Right ventricle myocardium inferior (tissue), 1 donor: ENCODE measurements around the gene CHCHD5. TPM values are rescaled to one million over a fixed set of nuclear protein-coding genes. Genes with fewer than 3 reads are reported as not detected.
"Not testable (repeated sequence)": the region's sequence is repeated elsewhere in the genome, so short reads cannot be mapped to it uniquely, and the experiment has no call there.

Experiments
- ATAC-seq: fragments of 200-7000 bp; cut with Tn5 transposase; one replicate; pipeline ENCODE4 v1.9.1; 2020; ENCODE audit warnings: mild to moderate bottlenecking, moderate library complexity
- DNase-seq: peaks from one replicate; pipeline ENCODE4 v3.0.0; 2021; ENCODE audit errors: missing footprints
- intact Hi-C: fragments of 100-400 bp; cut with DNase I; formaldehyde crosslinking; loops from one replicate; pipeline ENCODE4 v1.11.0; 2022
- long read RNA-seq: library from polyadenylated mRNA; unstranded; transcript quantifications from one replicate; pipeline ENCODE4 v2.0.0, GENCODE V29; 2021
- total RNA-seq: library from RNA; stranded (reverse); fragmentation: NEBNext Ultra II Directional; extraction: Animal tissue kit (Norgen Biotek cat#: 25700); gene quantifications from one replicate; pipeline ENCODE4 v1.2.1, GENCODE V29; 2021
- donor health status: DM: no; HTN: yes; CAD: no; lungs with severe emphysema.

CHCHD5 gene, protein sequence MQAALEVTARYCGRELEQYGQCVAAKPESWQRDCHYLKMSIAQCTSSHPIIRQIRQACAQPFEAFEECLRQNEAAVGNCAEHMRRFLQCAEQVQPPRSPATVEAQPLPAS
- 20.8 TPM for total RNA-seq
- long read RNA-seq, partial matches to known transcripts = 0 of 6 reads
- long read RNA-seq, other reads (novel, unspliced or antisense) = 4 of 6 reads

DNA sequence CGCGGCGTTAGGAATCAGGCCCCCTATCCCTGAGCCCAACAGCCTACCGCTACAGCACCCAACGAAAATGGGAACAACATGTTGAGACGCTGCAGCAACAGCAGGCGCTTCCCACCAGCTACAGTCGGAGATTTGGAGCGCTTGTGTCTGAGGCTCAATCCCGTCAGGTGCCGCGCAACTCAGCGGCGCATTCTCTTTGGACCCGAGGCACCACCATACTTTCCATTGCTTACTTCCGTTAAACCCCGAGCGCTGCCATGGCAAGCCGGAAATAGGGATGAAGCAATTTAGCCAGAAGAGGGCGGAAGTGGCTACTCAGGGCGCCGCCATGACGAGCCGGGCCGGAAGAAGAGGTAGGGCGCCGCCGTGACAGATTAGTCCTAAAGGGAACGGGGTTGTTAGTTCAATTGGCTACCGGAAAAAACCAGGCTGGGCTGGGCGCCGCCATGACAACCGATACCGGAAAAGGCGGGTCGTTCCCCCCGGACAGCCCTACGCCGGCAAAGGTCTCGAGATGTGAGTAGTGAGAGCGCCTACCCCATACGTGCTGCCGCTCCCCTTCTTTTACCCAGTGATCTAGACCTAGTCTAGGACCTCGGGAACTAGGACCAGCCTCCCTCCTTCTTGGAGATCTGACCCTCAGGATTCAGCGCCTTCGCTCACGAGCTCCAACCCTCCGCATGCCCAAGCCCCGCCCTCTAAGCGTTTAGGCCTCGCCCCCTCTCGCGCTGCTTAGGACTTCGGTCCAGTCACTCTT, at the start of gene CHCHD5:
TSS of gene CHCHD5 (plus strand) at position 476 of the 757 bp plus-strand sequence. CDS start at position 515, 39 bp downstream.
- intact Hi-C loops = loop anchor here (1.0 to 10.0 kb wide), 5 partner anchors 60 to 687 kb away; partner anchors contain the start of genes MERTK, TTL and ZC3H8
- DNase-seq (peak; percentile 97), ATAC-seq (peak; percentile 95)

DNA sequence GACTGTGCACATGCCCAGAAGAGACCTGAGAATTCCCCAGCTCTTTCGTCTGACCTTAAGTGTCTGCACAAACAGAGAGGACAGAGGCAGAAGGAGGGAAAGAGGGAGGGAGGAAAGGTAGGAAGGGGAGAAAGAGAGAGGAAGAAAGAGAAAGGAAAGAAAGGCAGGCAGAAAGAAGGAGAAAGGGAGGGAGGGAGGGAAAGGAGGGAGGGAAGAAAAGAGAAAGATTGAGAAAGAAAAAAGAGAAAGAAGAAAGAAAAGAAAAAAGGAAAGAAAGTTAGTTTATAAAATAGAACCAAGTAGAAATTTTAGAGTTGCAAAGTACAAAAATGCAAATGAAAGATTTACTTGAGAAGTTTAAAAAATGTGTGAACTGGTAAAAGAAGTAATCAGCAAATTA, 49.6 kb upstream of the CHCHD5 start:
- intact Hi-C loops = no loop called here

DNA sequence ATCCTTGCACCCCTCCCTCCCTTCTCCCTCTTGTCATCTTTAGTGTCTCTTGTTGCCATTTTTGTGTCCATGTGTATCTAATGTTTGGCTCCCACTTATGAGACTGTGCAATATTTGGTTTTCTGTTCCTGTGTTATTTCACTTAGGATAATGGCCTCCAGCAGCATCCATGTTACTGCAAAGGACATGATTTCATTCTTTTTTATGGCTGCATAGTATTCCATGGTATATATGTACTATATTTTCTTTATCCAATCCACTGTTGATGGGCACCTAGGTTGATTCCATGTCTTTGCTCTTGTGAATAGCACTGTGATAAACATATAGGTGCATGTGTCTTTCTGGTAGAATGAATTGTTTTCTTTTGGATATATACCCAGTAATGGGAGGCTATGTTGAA, 47.7 kb upstream of the CHCHD5 start:
- ATAC-seq, DNase-seq, intact Hi-C loops: not testable (repeated sequence)

More for the DNA sequence above, 49.6 kb upstream of the CHCHD5 start:
- ATAC-seq (no peak), DNase-seq (no peak)

DNA sequence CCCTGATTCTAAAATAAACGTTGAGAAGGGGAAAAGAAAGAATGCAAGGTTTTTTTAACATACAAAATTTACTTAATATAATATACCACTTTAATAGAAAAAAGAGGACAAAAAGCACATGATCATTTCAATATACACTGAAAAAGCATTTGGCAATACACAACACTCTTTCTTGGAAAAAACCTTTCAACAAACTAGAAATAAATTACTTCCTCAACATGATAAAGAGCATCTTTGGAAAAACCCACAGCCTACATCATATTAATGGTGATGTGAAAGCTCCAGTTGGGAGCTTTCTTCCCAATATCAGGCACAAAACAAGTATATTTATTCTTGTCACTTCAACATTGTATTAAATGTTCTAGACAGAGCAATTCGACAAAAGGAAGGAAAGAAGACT, 45.1 kb upstream of the CHCHD5 start:
- no peak for ATAC-seq
- DNase-seq = no peak
- intact Hi-C loops = no loop called here

DNA sequence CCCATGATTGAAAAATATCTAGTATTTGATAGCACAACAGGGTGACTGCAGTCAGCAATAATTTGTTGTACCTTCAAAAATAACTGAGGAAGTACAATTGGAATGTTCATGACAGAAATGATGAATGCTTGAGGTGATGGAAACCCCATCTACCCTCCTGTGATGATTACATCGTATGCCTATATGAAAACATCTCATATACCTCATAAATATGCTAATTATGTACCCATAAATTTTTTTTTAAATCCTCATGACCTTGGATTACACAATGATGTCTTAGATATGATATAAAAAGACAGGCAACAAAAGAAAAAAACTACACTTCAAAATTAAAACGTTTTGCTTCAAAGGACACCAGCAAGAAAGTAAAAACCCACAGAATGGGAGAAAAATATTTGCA, 43.5 kb upstream of the CHCHD5 start:
- DNase-seq (no peak), ATAC-seq (no peak)
- intact Hi-C loops = no loop called here

DNA sequence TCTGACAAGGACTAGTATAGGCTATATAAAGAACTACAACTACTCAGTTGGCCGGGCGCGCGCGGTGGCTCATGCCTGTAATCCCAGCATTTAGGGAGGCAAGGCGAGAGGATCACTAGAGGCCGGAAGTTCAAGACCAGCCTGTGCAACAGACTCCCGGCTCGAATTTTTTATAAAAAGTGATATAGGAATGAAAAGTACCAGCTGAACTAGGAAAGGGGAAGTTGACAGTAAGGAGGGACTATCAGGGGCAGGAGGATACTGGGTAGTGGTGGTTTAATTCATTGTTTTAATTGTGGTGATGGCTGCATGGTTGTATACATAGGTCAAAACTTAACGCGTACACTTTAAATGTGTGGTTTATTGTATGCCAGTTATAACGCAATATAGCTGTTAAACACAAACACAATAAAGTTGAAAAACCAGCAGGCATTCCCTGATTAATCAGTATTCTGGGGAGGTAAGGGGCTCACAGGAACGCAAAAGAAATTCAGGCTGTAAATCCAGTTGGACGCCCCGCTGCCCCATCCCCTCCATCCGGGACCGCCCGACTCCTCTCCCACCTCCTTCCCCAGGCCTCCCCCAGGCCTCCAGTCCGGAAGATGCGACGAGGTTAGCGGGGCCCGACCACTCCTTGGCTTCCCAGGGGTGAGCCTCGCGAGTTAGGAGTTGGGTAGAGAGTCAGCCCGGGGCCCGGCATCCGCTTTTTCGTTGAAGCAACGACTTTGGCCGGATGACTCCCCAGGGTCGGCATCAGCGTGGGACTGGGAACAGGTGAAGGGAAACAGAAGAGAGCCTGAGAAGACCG, 42.9 kb upstream of the CHCHD5 start:
- intact Hi-C loops = loop anchor here (1.0 kb wide), 1 partner anchor 60 kb away; no protein-coding TSS in a partner anchor
- peak; percentile 85 for ATAC-seq
- DNase-seq = peak; percentile 87

DNA sequence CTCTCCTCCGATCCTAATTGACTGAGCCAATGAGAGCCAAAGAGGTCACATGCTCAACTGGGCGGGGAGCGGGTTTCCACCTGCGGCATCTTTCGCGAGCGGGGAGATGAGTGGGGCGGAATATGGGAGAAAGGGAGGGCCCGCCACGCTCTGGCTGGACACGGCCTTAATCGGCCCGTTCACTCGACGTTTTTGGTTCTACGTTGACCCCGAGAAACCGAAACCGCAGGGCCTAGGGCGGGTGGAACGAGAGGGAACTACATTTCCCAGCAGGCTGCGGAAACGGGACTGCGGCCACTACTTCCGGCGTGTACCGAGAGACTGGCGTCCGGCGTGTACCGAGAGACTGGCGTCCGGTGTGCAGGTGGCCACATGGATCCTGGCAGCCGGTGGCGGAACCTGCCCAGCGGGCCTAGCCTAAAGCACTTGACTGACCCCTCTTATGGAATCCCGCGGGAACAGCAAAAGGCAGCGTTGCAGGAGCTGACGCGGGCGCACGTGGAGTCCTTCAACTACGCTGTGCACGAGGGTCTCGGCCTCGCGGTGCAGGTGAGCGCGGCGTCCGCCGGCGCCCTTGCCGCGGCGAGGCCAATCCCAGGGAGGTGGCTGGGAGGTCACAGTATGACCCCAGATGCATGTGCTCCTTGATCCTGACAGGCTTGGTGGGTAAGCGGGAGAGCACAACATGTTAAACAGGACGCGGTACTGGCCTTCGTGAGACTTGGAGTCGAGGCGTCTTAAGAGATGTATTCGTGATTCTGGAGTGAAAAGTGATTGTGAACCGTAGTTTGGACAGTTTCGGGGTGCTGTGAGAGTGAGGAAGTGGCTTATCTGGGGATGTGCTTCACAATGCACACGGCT, 42.1 kb upstream of the CHCHD5 start, which contains the start of gene POLR1B:
TSS of gene POLR1B (plus strand) at position 343 of the 861 bp plus-strand sequence. CDS start at position 373, 30 bp downstream.
- DNase-seq (peak; percentile 95), ATAC-seq (peak; percentile 94)
- intact Hi-C loops = loop anchor here (1.0 kb wide), 1 partner anchor 61 kb away; no protein-coding TSS in a partner anchor

DNA sequence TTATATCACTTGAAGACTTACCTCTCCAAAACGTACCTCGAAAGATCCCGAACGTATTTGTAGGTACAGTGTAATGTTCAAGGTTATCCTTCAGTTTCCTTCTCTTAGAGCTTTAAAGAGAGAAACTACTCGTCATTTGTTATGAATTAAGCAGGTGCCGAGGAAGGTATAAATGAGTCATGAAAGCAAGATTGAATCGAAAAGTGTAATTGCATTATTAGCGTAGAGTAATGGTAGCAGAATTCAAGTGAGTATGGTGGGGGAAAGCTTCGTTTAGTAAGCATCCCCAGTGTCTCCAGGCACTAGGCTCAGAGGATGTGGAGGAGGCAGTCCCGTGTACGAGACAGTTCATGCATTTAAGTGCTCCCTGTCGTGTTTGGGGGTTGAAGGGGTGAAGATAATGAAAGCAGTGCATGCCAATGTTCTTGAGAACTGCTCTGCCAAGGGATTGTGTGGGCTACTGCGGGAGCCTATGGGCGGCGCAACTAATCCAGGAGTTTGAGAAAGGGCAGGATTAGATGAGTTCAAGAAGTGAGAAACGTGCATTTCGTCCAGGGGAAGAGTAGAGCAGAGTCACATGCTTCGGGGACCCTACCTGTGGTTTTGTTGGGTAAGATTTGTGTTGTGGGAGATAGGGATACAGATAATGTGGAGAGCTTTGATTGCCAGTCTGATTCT, 41.3 kb upstream of the CHCHD5 start:
- DNase-seq = no peak
- ATAC-seq = no peak
- intact Hi-C loops = loop anchor here (1.0 kb wide), 1 partner anchor 62 kb away; no protein-coding TSS in a partner anchor

DNA sequence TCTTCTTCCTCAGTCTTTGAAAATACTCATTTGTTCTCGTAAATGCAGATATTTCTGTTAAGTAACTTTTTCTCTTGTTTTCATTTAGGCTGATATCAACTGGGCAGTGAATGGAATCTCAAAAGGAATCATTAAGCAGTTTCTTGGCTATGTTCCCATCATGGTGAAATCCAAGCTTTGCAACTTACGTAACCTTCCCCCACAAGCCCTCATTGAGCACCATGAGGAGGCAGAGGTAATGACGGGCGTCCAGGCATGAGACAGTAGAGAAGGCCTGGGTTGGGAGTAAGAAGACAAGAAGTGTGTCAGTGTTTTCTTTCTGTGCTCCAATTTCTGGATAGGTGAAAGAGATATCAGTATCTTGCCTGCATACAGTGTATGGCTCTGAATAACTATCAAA, 37.1 kb upstream of the CHCHD5 start:
- DNase-seq (no peak), ATAC-seq (no peak)
- intact Hi-C loops = no loop called here

DNA sequence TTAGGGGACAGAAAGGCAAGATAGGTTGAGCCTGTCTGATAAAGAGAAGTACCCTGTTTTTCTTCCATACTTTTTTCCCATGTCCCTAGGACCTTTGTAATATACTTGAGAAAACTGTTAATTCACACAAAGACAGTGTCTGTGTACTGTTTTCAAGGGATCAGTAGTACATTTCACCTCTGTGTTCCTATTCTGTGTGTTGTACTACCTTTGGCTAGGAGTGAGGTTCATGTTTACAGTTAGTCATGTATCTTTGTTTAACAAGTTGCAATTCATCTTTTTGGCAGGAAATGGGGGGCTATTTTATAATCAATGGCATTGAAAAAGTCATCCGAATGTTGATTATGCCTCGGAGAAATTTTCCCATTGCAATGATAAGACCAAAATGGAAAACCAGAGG, 35.4 kb upstream of the CHCHD5 start:
- intact Hi-C loops = no loop called here
- DNase-seq (no peak), ATAC-seq (no peak)

DNA sequence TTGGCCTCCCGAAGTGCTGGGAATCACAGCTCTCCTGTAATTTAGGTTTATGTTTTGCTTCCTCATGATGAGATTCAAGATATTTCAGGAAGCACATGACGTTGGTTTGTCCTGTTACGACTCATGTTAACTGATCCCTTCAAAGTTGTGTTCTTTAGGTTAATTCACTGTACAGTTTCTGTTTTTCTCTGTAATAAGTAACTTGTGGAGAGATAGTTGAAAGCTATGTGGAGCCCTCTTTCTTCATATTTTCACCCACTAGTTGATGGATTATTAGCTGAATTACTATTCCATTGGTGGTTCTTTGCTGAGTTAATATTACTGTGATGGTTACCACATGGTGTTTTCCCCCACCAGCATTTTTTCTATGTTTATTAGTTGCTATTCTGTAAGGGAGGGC, 18.3 kb upstream of the CHCHD5 start:
- no peak for ATAC-seq
- intact Hi-C loops = no loop called here
- no peak for DNase-seq

DNA sequence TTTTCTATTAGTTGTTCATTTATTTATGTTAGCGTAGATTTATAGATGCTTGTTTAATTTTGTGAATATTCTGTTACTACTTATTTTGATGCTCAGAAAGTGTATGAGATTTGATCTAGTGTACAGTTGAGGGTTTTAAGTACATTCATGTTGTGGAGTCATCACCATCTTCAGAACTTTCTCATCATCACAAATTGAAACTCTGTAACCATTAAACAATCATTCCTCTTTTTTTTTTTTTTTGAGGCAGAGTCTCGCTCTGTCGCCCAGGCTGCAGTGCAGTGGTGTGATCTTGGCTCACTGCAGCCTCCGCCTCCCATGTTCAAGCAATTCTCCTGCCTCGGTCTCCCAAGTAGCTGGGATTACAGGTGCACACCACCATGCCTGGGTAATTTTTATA, 17.9 kb upstream of the CHCHD5 start:
- DNase-seq, intact Hi-C loops, ATAC-seq: not testable (repeated sequence)

DNA sequence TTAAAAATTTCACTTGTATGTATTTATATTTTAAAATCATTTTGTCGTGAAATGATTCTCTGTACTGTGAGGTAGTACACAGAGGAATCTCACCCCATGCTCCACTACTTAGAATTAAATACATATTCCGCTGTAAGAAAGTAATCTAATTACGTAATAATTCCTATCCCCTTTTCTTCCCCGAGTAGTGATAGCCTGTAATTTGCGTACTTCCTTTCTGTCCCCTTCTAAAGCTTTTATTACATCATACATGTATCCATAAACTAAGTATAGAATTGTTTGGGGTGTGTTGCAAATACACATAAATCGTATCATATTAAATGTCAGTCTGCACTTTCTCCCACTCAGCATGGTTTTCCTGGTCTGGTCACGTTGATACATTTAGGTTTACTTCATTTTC, 12.4 kb upstream of the CHCHD5 start:
- ATAC-seq = no peak
- no peak for DNase-seq
- intact Hi-C loops = no loop called here

DNA sequence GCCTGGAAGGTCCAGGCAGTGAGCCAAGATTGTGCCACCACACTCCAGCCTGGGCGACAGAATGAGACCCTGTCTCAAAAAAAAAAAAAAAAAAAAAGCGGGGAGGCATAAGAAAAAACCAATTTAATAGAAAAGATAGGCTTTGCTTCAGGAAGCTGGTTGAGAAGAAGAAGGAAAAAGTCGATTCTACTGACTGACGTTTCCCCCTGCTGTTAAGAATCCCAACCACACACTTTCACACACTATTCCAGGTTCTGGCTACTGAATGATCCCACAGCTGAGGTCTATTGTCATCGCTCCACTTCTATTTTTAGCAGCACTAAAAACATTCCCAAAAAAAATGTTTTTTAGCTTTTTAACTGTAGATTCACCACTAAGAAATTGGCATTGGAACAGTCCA, 6.7 kb upstream of the CHCHD5 start:
- no peak for ATAC-seq
- intact Hi-C loops = no loop called here

DNA sequence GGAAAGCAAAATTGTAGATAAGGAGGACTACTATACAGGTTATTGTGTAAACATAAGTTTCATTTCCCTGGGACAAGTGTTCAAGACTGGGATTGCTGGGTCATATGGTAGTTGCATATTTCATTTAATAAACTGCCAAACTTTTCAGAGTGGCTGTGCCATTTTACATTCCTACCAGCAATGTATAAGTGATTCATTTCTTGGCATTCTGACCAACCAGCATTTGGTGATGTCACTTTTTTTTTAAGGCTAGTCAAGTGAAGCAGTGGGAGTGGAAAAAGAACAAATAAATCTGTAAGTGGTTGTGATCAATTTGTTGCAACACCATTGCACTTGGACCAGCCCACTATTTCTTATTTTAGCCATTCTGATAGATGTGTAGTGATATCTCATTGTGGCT, 5.2 kb upstream of the CHCHD5 start:
- ATAC-seq (no peak), DNase-seq (no peak)
- intact Hi-C loops = no loop called here

More for the DNA sequence above, 6.7 kb upstream of the CHCHD5 start:
- no peak for DNase-seq

DNA sequence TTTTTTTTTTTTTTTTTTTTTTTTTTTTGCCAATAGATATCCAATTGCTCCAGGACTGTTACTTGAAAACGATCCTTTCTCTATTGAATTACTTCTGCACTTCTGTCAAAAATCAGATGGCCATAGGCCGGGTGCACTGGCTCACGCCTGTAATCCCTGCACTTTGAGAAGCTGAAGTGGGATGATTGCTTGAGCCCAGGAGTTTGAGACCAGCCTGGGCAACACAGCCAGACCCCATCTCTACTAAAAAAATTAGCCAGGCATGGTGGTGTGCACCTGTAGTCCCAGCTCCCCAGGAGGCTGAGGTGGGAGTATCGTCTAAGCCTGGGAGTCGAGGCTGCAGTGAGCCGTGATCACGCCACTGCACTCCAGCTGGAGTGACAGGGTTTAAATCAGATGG, 4.3 kb upstream of the CHCHD5 start:
- no peak for DNase-seq
- intact Hi-C loops = loop anchor here (5.0 to 10.0 kb wide), 4 partner anchors 98 to 683 kb away; partner anchors contain the start of genes MERTK, TTL and ZC3H8
- no peak for ATAC-seq

DNA sequence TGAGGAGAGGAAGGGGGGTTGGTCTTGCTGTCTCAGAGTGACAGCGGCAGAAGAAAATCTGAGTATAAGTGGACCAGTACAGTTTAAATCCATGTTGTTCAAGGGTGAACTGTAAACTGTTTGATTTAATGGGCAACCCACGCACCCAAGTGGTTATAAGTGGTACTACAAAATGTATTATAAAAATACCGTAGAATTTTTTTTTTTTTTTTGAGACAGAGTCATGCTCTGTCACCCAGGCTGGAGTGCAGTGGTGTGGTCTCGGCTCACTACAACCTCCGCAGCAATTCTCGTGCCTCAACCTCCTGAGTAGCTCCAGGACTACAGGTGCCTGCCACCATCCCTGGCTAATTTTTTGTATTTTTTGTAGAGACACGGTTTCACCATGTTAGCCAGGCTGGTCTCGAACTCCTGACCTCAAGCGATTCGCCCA, 2.1 kb upstream of the CHCHD5 start:
- no peak for ATAC-seq

More for the DNA sequence above, 2.1 kb upstream of the CHCHD5 start:
- DNase-seq = no peak
- intact Hi-C loops = loop anchor here (5.0 to 10.0 kb wide), 4 partner anchors 100 to 685 kb away; partner anchors contain the start of genes MERTK, TTL and ZC3H8
